Measurements from ENCODE around the gene RMRP. TPM values are rescaled to one million over a fixed set of nuclear protein-coding genes. Genes with fewer than 3 reads are reported as not detected.
A peak's percentile ranks its signal among the peaks of the same experiment; 100 is the strongest.

RMRP gene
- total and polyA plus RNA-seq, 10 of the 15 experiments (the other 5 are each of a cell fraction or from before 2014, with no cell fraction given), result 12.0 to 42,450 (median 6,418) TPM; not detected in 4

GRCh38 chr9:35657546-35658136, at the start of gene RMRP (continued):
- TF ChIP-seq, protein P1, sequence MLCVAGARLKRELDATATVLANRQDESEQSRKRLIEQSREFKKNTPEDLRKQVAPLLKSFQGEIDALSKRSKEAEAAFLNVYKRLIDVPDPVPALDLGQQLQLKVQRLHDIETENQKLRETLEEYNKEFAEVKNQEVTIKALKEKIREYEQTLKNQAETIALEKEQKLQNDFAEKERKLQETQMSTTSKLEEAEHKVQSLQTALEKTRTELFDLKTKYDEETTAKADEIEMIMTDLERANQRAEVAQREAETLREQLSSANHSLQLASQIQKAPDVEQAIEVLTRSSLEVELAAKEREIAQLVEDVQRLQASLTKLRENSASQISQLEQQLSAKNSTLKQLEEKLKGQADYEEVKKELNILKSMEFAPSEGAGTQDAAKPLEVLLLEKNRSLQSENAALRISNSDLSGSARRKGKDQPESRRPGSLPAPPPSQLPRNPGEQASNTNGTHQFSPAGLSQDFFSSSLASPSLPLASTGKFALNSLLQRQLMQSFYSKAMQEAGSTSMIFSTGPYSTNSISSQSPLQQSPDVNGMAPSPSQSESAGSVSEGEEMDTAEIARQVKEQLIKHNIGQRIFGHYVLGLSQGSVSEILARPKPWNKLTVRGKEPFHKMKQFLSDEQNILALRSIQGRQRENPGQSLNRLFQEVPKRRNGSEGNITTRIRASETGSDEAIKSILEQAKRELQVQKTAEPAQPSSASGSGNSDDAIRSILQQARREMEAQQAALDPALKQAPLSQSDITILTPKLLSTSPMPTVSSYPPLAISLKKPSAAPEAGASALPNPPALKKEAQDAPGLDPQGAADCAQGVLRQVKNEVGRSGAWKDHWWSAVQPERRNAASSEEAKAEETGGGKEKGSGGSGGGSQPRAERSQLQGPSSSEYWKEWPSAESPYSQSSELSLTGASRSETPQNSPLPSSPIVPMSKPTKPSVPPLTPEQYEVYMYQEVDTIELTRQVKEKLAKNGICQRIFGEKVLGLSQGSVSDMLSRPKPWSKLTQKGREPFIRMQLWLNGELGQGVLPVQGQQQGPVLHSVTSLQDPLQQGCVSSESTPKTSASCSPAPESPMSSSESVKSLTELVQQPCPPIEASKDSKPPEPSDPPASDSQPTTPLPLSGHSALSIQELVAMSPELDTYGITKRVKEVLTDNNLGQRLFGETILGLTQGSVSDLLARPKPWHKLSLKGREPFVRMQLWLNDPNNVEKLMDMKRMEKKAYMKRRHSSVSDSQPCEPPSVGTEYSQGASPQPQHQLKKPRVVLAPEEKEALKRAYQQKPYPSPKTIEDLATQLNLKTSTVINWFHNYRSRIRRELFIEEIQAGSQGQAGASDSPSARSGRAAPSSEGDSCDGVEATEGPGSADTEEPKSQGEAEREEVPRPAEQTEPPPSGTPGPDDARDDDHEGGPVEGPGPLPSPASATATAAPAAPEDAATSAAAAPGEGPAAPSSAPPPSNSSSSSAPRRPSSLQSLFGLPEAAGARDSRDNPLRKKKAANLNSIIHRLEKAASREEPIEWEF (IDR thresholded peaks at IDR 0.05; ENCODE audit: insufficient replicate concordance, low read depth, low read length), result no peak
- TF ChIP-seq, protein P2, sequence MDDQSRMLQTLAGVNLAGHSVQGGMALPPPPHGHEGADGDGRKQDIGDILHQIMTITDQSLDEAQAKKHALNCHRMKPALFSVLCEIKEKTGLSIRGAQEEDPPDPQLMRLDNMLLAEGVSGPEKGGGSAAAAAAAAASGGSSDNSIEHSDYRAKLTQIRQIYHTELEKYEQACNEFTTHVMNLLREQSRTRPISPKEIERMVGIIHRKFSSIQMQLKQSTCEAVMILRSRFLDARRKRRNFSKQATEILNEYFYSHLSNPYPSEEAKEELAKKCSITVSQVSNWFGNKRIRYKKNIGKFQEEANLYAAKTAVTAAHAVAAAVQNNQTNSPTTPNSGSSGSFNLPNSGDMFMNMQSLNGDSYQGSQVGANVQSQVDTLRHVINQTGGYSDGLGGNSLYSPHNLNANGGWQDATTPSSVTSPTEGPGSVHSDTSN (IDR thresholded peaks at IDR 0.05; ENCODE audit: insufficient replicate concordance, low read depth, low read length), result peak; percentile 31
- TF ChIP-seq MEF2A (IDR thresholded peaks at IDR 0.05; ENCODE audit: insufficient read depth, low read depth, low read length) (0 out of 2 replicates have a peak, but pooled peaks have one; percentile 50), IKZF1 (conservative IDR thresholded peaks at IDR 0.05) (peak; percentile 100), RELA (IDR thresholded peaks at IDR 0.05; ENCODE audit: borderline replicate concordance, partially characterized antibody) (peak; percentile 98), FOS (IDR thresholded peaks at IDR 0.05; ENCODE audit: borderline replicate concordance, extremely low read depth, insufficient read length) (no peak), CHD2 (IDR thresholded peaks at IDR 0.05; ENCODE audit: borderline replicate concordance, low read depth, low read length) (peak; percentile 61; the same call in 1 of the 2 replicates), CBFB (IDR thresholded peaks at IDR 0.05; ENCODE audit: low read depth) (peak; percentile 69), GABPA (IDR thresholded peaks at IDR 0.05; ENCODE audit: low read depth) (no peak), MTA2 (IDR thresholded peaks at IDR 0.05; ENCODE audit: low read depth) (peak; percentile 79)
- TF ChIP-seq, protein P3, sequence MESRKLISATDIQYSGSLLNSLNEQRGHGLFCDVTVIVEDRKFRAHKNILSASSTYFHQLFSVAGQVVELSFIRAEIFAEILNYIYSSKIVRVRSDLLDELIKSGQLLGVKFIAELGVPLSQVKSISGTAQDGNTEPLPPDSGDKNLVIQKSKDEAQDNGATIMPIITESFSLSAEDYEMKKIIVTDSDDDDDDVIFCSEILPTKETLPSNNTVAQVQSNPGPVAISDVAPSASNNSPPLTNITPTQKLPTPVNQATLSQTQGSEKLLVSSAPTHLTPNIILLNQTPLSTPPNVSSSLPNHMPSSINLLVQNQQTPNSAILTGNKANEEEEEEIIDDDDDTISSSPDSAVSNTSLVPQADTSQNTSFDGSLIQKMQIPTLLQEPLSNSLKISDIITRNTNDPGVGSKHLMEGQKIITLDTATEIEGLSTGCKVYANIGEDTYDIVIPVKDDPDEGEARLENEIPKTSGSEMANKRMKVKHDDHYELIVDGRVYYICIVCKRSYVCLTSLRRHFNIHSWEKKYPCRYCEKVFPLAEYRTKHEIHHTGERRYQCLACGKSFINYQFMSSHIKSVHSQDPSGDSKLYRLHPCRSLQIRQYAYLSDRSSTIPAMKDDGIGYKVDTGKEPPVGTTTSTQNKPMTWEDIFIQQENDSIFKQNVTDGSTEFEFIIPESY (IDR thresholded peaks at IDR 0.05), result peak; percentile 39; the same call in 1 of the 2 replicates
- TF ChIP-seq, protein P4, sequence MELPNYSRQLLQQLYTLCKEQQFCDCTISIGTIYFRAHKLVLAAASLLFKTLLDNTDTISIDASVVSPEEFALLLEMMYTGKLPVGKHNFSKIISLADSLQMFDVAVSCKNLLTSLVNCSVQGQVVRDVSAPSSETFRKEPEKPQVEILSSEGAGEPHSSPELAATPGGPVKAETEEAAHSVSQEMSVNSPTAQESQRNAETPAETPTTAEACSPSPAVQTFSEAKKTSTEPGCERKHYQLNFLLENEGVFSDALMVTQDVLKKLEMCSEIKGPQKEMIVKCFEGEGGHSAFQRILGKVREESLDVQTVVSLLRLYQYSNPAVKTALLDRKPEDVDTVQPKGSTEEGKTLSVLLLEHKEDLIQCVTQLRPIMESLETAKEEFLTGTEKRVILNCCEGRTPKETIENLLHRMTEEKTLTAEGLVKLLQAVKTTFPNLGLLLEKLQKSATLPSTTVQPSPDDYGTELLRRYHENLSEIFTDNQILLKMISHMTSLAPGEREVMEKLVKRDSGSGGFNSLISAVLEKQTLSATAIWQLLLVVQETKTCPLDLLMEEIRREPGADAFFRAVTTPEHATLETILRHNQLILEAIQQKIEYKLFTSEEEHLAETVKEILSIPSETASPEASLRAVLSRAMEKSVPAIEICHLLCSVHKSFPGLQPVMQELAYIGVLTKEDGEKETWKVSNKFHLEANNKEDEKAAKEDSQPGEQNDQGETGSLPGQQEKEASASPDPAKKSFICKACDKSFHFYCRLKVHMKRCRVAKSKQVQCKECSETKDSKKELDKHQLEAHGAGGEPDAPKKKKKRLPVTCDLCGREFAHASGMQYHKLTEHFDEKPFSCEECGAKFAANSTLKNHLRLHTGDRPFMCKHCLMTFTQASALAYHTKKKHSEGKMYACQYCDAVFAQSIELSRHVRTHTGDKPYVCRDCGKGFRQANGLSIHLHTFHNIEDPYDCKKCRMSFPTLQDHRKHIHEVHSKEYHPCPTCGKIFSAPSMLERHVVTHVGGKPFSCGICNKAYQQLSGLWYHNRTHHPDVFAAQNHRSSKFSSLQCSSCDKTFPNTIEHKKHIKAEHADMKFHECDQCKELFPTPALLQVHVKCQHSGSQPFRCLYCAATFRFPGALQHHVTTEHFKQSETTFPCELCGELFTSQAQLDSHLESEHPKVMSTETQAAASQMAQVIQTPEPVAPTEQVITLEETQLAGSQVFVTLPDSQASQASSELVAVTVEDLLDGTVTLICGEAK (IDR thresholded peaks at IDR 0.05; ENCODE audit: borderline replicate concordance), result peak; percentile 86
